ENCODE measurements around the gene EIF3I.
A peak's percentile ranks its signal among the peaks of the same experiment; 100 is the strongest.

EIF3I gene

DNA sequence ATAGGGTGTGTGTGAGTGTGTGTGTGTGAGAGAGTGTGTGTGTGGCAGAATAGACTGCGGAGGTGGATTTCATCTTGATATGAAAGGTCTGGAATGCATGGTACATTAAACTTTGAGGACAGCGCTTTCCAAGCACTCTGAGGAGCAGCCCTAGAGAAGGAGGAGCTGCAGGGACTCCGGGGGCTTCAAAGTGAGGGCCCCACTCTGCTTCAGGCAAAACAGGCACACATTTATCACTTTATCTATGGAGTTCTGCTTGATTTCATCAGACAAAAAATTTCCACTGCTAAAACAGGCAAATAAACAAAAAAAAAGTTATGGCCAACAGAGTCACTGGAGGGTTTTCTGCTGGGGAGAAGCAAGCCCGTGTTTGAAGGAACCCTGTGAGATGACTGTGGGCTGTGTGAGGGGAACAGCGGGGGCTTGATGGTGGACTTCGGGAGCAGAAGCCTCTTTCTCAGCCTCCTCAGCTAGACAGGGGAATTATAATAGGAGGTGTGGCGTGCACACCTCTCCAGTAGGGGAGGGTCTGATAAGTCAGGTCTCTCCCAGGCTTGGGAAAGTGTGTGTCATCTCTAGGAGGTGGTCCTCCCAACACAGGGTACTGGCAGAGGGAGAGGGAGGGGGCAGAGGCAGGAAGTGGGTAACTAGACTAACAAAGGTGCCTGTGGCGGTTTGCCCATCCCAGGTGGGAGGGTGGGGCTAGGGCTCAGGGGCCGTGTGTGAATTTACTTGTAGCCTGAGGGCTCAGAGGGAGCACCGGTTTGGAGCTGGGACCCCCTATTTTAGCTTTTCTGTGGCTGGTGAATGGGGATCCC is 51.4 kb downstream of the EIF3I start:
- H3K4me1 ChIP-seq (ENCODE audit: insufficient read depth, low read length, poor library complexity, severe bottlenecking) = peaks cover 32% of the 10 kb centered on the region
- H3K4me3 ChIP-seq (ENCODE audit: low read length, poor library complexity, severe bottlenecking) = peak overlapping the region; percentile 75
- peak overlapping the region; percentile 88 for H3K9ac ChIP-seq (ENCODE audit: low read depth, low read length, poor library complexity, severe bottlenecking)
- no peak for TF ChIP-seq EZH2phosphoT487 (IDR thresholded peaks at IDR 0.05; ENCODE audit: borderline replicate concordance)
- TF ChIP-seq, protein P1, sequence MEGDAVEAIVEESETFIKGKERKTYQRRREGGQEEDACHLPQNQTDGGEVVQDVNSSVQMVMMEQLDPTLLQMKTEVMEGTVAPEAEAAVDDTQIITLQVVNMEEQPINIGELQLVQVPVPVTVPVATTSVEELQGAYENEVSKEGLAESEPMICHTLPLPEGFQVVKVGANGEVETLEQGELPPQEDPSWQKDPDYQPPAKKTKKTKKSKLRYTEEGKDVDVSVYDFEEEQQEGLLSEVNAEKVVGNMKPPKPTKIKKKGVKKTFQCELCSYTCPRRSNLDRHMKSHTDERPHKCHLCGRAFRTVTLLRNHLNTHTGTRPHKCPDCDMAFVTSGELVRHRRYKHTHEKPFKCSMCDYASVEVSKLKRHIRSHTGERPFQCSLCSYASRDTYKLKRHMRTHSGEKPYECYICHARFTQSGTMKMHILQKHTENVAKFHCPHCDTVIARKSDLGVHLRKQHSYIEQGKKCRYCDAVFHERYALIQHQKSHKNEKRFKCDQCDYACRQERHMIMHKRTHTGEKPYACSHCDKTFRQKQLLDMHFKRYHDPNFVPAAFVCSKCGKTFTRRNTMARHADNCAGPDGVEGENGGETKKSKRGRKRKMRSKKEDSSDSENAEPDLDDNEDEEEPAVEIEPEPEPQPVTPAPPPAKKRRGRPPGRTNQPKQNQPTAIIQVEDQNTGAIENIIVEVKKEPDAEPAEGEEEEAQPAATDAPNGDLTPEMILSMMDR (conservative IDR thresholded peaks at IDR 0.05; ENCODE audit: low read length) = no peak
- H3K9me3 ChIP-seq (ENCODE audit: insufficient read depth, low read depth, low read length) = no peaks in the 10 kb centered on the region
- peak overlapping the region; percentile 91 for H3K4me2 ChIP-seq (ENCODE audit: low read depth, low read length, poor library complexity, severe bottlenecking)
- no peak overlapping the region for H2AFZ ChIP-seq (ENCODE audit: low read length)
- H3K27me3 ChIP-seq (ENCODE audit: insufficient read depth, low read length, poor library complexity, severe bottlenecking) = no peaks in the 10 kb centered on the region
- peaks cover 46% of the 10 kb centered on the region for H3K79me2 ChIP-seq (ENCODE audit: insufficient read depth, low read length)
- H4K20me1 ChIP-seq (ENCODE audit: insufficient read depth, low read length, poor library complexity, severe bottlenecking) = no peaks in the 10 kb centered on the region
- H3K9me2 ChIP-seq (replicated peaks; ENCODE audit: low read depth, low read length) = no peaks in the 10 kb centered on the region
- H3K36me3 ChIP-seq (ENCODE audit: insufficient read depth, low read length) = peaks cover 33% of the 10 kb centered on the region; the same call in 1 of the 2 replicates
- no peaks in the 10 kb centered on the region for H3F3A ChIP-seq (ENCODE audit: low read depth)

DNA sequence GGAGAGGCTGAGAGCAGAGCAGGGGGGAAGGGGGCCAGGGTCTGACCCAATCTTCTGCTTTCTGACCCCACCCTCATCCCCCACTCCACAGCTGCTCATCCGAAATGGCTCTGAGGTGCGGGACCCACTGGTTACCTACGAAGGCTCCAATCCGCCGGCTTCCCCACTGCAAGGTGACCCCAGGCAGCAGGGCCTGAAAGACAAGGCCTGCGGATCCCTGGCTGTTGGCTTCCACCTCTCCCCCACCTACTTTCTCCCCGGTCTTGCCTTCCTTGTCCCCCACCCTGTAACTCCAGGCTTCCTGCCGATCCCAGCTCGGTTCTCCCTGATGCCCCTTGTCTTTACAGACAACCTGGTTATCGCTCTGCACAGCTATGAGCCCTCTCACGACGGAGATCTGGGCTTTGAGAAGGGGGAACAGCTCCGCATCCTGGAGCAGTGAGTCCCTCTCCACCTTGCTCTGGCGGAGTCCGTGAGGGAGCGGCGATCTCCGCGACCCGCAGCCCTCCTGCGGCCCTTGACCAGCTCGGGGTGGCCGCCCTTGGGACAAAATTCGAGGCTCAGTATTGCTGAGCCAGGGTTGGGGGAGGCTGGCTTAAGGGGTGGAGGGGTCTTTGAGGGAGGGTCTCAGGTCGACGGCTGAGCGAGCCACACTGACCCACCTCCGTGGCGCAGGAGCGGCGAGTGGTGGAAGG is 52.6 kb downstream of the EIF3I start:
- peak overlapping the region; percentile 91 for H3K4me2 ChIP-seq (ENCODE audit: low read depth, low read length, poor library complexity, severe bottlenecking)
- H3K36me3 ChIP-seq (ENCODE audit: insufficient read depth, low read length) = peaks cover 45% of the 10 kb centered on the region; the same call in 1 of the 2 replicates
- no peak overlapping the region for H2AFZ ChIP-seq (ENCODE audit: low read length)
- peaks cover 40% of the 10 kb centered on the region for H3K79me2 ChIP-seq (ENCODE audit: insufficient read depth, low read length)
- TF ChIP-seq EZH2phosphoT487 (IDR thresholded peaks at IDR 0.05; ENCODE audit: borderline replicate concordance) = no peak
- TF ChIP-seq, protein P1 (conservative IDR thresholded peaks at IDR 0.05; ENCODE audit: low read length) = no peak
- peak overlapping the region; percentile 75 for H3K4me3 ChIP-seq (ENCODE audit: low read length, poor library complexity, severe bottlenecking)
- peak overlapping the region; percentile 88 for H3K9ac ChIP-seq (ENCODE audit: low read depth, low read length, poor library complexity, severe bottlenecking)
- H4K20me1 ChIP-seq (ENCODE audit: insufficient read depth, low read length, poor library complexity, severe bottlenecking) = no peaks in the 10 kb centered on the region
- H3K9me2 ChIP-seq (replicated peaks; ENCODE audit: low read depth, low read length) = no peaks in the 10 kb centered on the region
- no peaks in the 10 kb centered on the region for H3F3A ChIP-seq (ENCODE audit: low read depth)
- no peaks in the 10 kb centered on the region for H3K9me3 ChIP-seq (ENCODE audit: insufficient read depth, low read depth, low read length)
- no peaks in the 10 kb centered on the region for H3K27me3 ChIP-seq (ENCODE audit: insufficient read depth, low read length, poor library complexity, severe bottlenecking)
- H3K4me1 ChIP-seq (ENCODE audit: insufficient read depth, low read length, poor library complexity, severe bottlenecking) = peaks cover 32% of the 10 kb centered on the region

DNA sequence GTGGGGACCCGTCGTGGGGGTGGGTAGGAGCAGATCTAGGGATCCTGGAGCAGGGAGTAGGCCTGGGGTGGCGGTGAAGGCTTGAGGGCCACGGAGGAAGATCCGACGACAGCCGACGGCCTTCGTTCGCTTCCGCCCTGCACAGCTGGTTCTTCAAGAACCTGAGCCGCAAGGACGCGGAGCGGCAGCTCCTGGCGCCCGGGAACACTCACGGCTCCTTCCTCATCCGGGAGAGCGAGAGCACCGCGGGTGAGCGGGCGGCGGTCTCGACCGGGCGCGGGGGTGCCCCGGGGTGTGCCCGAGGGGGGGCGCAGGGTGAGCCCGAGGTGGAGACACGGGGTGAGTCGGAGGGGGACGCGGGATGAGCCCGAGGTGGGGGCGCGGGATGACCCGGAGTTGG is 53.2 kb downstream of the EIF3I start:
- peaks cover 39% of the 10 kb centered on the region for H3K79me2 ChIP-seq (ENCODE audit: insufficient read depth, low read length)
- H4K20me1 ChIP-seq (ENCODE audit: insufficient read depth, low read length, poor library complexity, severe bottlenecking) = no peaks in the 10 kb centered on the region
- H3K36me3 ChIP-seq (ENCODE audit: insufficient read depth, low read length) = peaks cover 49% of the 10 kb centered on the region; the same call in 1 of the 2 replicates
- TF ChIP-seq EZH2phosphoT487 (IDR thresholded peaks at IDR 0.05; ENCODE audit: borderline replicate concordance) = no peak
- TF ChIP-seq, protein P1 (conservative IDR thresholded peaks at IDR 0.05; ENCODE audit: low read length) = no peak
- no peaks in the 10 kb centered on the region for H3K27me3 ChIP-seq (ENCODE audit: insufficient read depth, low read length, poor library complexity, severe bottlenecking)
- no peaks in the 10 kb centered on the region for H3K9me2 ChIP-seq (replicated peaks; ENCODE audit: low read depth, low read length)
- peaks cover 32% of the 10 kb centered on the region for H3K4me1 ChIP-seq (ENCODE audit: insufficient read depth, low read length, poor library complexity, severe bottlenecking)
- H3K4me3 ChIP-seq (ENCODE audit: low read length, poor library complexity, severe bottlenecking) = no peak overlapping the region
- H3K9ac ChIP-seq (ENCODE audit: low read depth, low read length, poor library complexity, severe bottlenecking) = no peak overlapping the region
- no peak overlapping the region for H2AFZ ChIP-seq (ENCODE audit: low read length)
- H3K9me3 ChIP-seq (ENCODE audit: insufficient read depth, low read depth, low read length) = no peaks in the 10 kb centered on the region
- H3K4me2 ChIP-seq (ENCODE audit: low read depth, low read length, poor library complexity, severe bottlenecking) = no peak overlapping the region
- no peaks in the 10 kb centered on the region for H3F3A ChIP-seq (ENCODE audit: low read depth)
